ENCODE data around the gene TUB. TPM values are rescaled to one million over a fixed set of nuclear protein-coding genes. Genes with fewer than 3 reads are reported as not detected.

Gene TUB
- polyA plus RNA-seq, 3 donors = not detected

DNA sequence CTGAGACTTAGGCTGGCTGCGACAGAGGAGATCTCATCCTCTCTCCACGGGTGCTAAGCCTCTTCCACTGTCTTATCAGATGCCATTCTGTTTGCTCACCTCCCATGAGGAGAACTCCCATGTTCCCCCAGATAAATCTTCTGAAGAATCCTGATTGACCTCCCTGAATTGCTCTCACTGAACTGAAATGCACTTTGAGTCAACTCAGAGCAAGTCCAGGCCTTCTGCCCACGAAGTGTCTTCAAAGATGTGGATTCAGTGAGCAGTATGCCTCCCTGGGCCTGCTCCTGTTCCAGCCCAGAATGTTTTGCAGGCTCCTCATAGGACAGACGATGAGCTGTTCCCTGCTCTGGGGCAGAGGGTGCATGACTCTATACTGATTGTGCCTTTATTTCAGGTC lies 17.4 kb downstream of the TUB start:
- TF ChIP-seq, protein P1, sequence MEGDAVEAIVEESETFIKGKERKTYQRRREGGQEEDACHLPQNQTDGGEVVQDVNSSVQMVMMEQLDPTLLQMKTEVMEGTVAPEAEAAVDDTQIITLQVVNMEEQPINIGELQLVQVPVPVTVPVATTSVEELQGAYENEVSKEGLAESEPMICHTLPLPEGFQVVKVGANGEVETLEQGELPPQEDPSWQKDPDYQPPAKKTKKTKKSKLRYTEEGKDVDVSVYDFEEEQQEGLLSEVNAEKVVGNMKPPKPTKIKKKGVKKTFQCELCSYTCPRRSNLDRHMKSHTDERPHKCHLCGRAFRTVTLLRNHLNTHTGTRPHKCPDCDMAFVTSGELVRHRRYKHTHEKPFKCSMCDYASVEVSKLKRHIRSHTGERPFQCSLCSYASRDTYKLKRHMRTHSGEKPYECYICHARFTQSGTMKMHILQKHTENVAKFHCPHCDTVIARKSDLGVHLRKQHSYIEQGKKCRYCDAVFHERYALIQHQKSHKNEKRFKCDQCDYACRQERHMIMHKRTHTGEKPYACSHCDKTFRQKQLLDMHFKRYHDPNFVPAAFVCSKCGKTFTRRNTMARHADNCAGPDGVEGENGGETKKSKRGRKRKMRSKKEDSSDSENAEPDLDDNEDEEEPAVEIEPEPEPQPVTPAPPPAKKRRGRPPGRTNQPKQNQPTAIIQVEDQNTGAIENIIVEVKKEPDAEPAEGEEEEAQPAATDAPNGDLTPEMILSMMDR (IDR thresholded peaks at IDR 0.05) = no peak
- no peak overlapping the region for H3K4me2 ChIP-seq (replicated peaks; ENCODE audit: extremely low read depth, low read length, poor library complexity, severe bottlenecking)
- no peaks in the 10 kb centered on the region for H3K79me2 ChIP-seq (ENCODE audit: insufficient read depth, low read length)
- no peaks in the 10 kb centered on the region for H3K27me3 ChIP-seq (ENCODE audit: control insufficient read depth in 2 of 2, insufficient read depth in 2 of 2, low read length in 2 of 2)
- H3K9ac ChIP-seq (ENCODE audit: insufficient read depth, low read length, poor library complexity, severe bottlenecking) = no peak overlapping the region
- 84% methylated on average over 2 of the region's 4 CpGs for WGBS (ENCODE audit: insufficient coverage)
- DNase-seq = no peak
- no peaks in the 10 kb centered on the region for H3K9me3 ChIP-seq (replicated peaks in 1 of 2; ENCODE audit: control insufficient read depth in 1 of 2, insufficient read depth in 1 of 2, low read length in 2 of 2)
- Mint-ChIP-seq H3K27ac (peak overlapping the region in 1 of 7 donors; percentile 2), H3K4me1 (no peaks in the 10 kb centered on the region), H3K9me3 (no peaks in the 10 kb centered on the region), H3K36me3 (no peaks in the 10 kb centered on the region), H3K4me3 (no peak overlapping the region), H3K27me3 (ENCODE audit: low read depth in 3 of 3) (peaks cover 0 to 3% (median 1%) of the 10 kb centered on the region in 3 donors)
- H2AFZ ChIP-seq (ENCODE audit: insufficient read depth, low read depth, low read length, poor library complexity, severe bottlenecking) = no peak overlapping the region
- H3K4me3 ChIP-seq (replicated peaks in 1 of 3; ENCODE audit: low read depth in 2 of 3, low read length in 3 of 3) = no peak overlapping the region
- no peaks in the 10 kb centered on the region for H3K36me3 ChIP-seq (replicated peaks in 1 of 2; ENCODE audit: control insufficient read depth in 1 of 2, insufficient read depth in 2 of 2, low read length in 2 of 2)
- intact Hi-C loops (cut with micrococcal nuclease) = loop anchor here in 1 of 2 donors (2.0 kb wide), 1 partner anchor 66 kb away; no protein-coding TSS in a partner anchor
- H4K20me1 ChIP-seq (ENCODE audit: insufficient read depth, low read length) = no peaks in the 10 kb centered on the region
- H3K4me1 ChIP-seq (ENCODE audit: control insufficient read depth in 1 of 2, insufficient read depth in 2 of 2, low read length in 2 of 2) = no peaks in the 10 kb centered on the region
- H3K27ac ChIP-seq (ENCODE audit: low read depth in 1 of 2, low read length in 2 of 2) = no peak overlapping the region

DNA sequence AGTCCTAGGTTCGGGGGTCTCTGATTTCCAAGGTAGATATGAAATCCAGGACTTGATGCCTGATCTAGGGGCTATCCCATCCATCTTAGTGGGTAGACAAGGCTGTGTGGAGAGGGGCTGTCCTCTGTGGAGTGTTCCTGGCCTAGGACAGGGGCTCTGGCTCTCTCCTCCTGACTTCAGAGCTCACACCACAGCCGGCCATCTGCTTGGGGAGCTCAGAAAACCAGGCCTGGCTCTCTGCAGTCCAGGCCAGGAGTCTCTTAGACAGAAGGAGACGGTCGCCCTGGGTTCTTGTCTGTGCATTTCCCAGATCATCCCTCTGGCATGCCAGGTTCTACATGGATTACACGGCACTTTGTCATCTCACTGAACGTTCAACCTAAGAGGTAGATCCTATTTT lies 17.9 kb downstream of the TUB start:
- Mint-ChIP-seq H3K4me1 (no peaks in the 10 kb centered on the region), H3K4me3 (no peak overlapping the region), H3K9me3 (no peaks in the 10 kb centered on the region), H3K36me3 (no peaks in the 10 kb centered on the region), H3K27me3 (ENCODE audit: low read depth in 3 of 3) (peaks cover 0 to 3% (median under 1%) of the 10 kb centered on the region in 3 donors), H3K27ac (no peak overlapping the region)
- Histone ChIP-seq H2AFZ (ENCODE audit: insufficient read depth, low read depth, low read length, poor library complexity, severe bottlenecking) (no peak overlapping the region), H3K27ac (ENCODE audit: low read depth in 1 of 2, low read length in 2 of 2) (no peak overlapping the region), H3K9ac (ENCODE audit: insufficient read depth, low read length, poor library complexity, severe bottlenecking) (no peak overlapping the region), H3K79me2 (ENCODE audit: insufficient read depth, low read length) (no peaks in the 10 kb centered on the region), H3K9me3 (replicated peaks in 1 of 2; ENCODE audit: control insufficient read depth in 1 of 2, insufficient read depth in 1 of 2, low read length in 2 of 2) (no peaks in the 10 kb centered on the region), H3K4me2 (replicated peaks; ENCODE audit: extremely low read depth, low read length, poor library complexity, severe bottlenecking) (no peak overlapping the region), H4K20me1 (ENCODE audit: insufficient read depth, low read length) (no peaks in the 10 kb centered on the region), H3K4me1 (ENCODE audit: control insufficient read depth in 1 of 2, insufficient read depth in 2 of 2, low read length in 2 of 2) (no peaks in the 10 kb centered on the region), H3K4me3 (replicated peaks in 1 of 3; ENCODE audit: low read depth in 2 of 3, low read length in 3 of 3) (no peak overlapping the region), H3K36me3 (replicated peaks in 1 of 2; ENCODE audit: control insufficient read depth in 1 of 2, insufficient read depth in 2 of 2, low read length in 2 of 2) (no peaks in the 10 kb centered on the region), H3K27me3 (ENCODE audit: control insufficient read depth in 2 of 2, insufficient read depth in 2 of 2, low read length in 2 of 2) (no peaks in the 10 kb centered on the region)
- DNase-seq = no peak
- TF ChIP-seq, protein P1 (IDR thresholded peaks at IDR 0.05) = no peak
- 87% methylated on average over 4 of the region's 6 CpGs for WGBS (ENCODE audit: insufficient coverage)
- intact Hi-C loops (cut with micrococcal nuclease) = loop anchor here in 1 of 2 donors (2.0 kb wide), 1 partner anchor 66 kb away; no protein-coding TSS in a partner anchor

All from CD14-positive monocyte (primary cell).